Measurements from ENCODE around the gene PLPPR3. TPM values are rescaled to one million over a fixed set of nuclear protein-coding genes. Genes with fewer than 3 reads are reported as not detected.

The PLPPR3 gene
- total and polyA plus RNA-seq, 10 of the 15 experiments (the other 5 are each of a cell fraction or from before 2014, with no cell fraction given): 0.07 TPM; not detected in 9

DNA sequence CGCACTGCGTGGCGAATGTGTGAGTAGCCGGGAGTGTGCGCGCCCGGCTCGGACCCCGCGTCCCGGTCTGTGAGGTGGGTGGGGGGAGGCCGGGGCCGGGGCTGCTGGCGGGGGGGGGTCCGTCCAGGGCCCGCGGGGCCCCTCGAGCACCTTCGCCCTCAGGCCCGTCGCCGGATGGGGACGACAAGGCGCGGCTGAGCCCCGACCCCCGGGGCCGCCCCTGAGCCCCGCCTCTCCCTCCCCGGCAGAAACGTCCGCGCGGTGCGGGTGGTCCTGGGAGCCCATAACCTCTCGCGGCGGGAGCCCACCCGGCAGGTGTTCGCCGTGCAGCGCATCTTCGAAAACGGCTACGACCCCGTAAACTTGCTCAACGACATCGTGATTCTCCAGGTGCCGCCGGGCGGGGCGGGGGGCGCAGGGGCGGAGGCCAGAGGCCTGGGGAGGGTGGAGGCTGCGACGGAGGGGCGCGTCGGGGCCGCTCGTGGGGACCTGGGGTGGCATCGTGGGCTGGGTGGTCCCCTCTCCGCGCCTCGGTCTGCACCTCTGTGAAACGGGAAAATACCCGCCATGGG lies 31.3 kb upstream of the PLPPR3 start:
- ChIA-PET CTCF (no interaction called here), SMC1A (ENCODE audit: uncharacterized antibody, unreplicated experiment) (no interaction called here), POLR2A (no interaction called here), RAD21 (ENCODE audit: unreplicated experiment) (no interaction called here)
- no peaks in the 10 kb centered on the region for H3K79me2 ChIP-seq (ENCODE audit: control insufficient read depth, insufficient read depth, low read length)
- no peak overlapping the region for H3K9ac ChIP-seq (ENCODE audit: control insufficient read depth, insufficient read depth, low read length)
- no TSS peak for BruUV-seq (replicated peaks)
- DNase-seq (ENCODE audit: low read depth, low spot score): no peak
- H3K4me1 ChIP-seq (ENCODE audit: control insufficient read depth, insufficient read depth, low read length): no peaks in the 10 kb centered on the region
- ATAC-seq: no peak
- H3K27me3 ChIP-seq (replicated peaks in 1 of 2; ENCODE audit: control insufficient read depth in 2 of 2, insufficient read depth in 2 of 2, low read length in 1 of 2): no peaks in the 10 kb centered on the region
- H2AFZ ChIP-seq (ENCODE audit: control insufficient read depth, low read depth, low read length): no peak overlapping the region
- H3K27ac ChIP-seq (ENCODE audit: control insufficient read depth, insufficient read depth): no peak overlapping the region
- no peak for FAIRE-seq
- in situ Hi-C loops (cut with MboI) (no loop called here), intact Hi-C loops (cut with micrococcal nuclease; ENCODE audit: unreplicated experiment) (no loop called here)
- TF ChIP-seq, protein P1, sequence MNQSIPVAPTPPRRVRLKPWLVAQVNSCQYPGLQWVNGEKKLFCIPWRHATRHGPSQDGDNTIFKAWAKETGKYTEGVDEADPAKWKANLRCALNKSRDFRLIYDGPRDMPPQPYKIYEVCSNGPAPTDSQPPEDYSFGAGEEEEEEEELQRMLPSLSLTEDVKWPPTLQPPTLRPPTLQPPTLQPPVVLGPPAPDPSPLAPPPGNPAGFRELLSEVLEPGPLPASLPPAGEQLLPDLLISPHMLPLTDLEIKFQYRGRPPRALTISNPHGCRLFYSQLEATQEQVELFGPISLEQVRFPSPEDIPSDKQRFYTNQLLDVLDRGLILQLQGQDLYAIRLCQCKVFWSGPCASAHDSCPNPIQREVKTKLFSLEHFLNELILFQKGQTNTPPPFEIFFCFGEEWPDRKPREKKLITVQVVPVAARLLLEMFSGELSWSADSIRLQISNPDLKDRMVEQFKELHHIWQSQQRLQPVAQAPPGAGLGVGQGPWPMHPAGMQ (IDR thresholded peaks at IDR 0.05; ENCODE audit: borderline replicate concordance): no peak
- TF ChIP-seq, protein P2, sequence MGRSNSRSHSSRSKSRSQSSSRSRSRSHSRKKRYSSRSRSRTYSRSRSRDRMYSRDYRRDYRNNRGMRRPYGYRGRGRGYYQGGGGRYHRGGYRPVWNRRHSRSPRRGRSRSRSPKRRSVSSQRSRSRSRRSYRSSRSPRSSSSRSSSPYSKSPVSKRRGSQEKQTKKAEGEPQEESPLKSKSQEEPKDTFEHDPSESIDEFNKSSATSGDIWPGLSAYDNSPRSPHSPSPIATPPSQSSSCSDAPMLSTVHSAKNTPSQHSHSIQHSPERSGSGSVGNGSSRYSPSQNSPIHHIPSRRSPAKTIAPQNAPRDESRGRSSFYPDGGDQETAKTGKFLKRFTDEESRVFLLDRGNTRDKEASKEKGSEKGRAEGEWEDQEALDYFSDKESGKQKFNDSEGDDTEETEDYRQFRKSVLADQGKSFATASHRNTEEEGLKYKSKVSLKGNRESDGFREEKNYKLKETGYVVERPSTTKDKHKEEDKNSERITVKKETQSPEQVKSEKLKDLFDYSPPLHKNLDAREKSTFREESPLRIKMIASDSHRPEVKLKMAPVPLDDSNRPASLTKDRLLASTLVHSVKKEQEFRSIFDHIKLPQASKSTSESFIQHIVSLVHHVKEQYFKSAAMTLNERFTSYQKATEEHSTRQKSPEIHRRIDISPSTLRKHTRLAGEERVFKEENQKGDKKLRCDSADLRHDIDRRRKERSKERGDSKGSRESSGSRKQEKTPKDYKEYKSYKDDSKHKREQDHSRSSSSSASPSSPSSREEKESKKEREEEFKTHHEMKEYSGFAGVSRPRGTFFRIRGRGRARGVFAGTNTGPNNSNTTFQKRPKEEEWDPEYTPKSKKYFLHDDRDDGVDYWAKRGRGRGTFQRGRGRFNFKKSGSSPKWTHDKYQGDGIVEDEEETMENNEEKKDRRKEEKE (IDR thresholded peaks at IDR 0.05): no peak
- no peak for TF ChIP-seq NR2F1 (conservative IDR thresholded peaks at IDR 0.05)
- TF ChIP-seq RELA (IDR thresholded peaks at IDR 0.05; ENCODE audit: borderline replicate concordance, partially characterized antibody): no peak
- no peak for TF ChIP-seq SMAD5 (IDR thresholded peaks at IDR 0.05; ENCODE audit: low read depth)
- no peak for TF ChIP-seq TBL1XR1 (IDR thresholded peaks at IDR 0.05; ENCODE audit: low read depth, low read length)
- no peak for TF ChIP-seq MEF2A (IDR thresholded peaks at IDR 0.05; ENCODE audit: insufficient read depth, low read depth, low read length)
- no peak for TF ChIP-seq SREBF2 (IDR thresholded peaks at IDR 0.05; ENCODE audit: low read length)
- no peak for TF ChIP-seq KLF5 (IDR thresholded peaks at IDR 0.05; ENCODE audit: partially characterized antibody)
- no peak for TF ChIP-seq FOXM1 (IDR thresholded peaks at IDR 0.05; ENCODE audit: low read depth, low read length)
- TF ChIP-seq, protein P3, sequence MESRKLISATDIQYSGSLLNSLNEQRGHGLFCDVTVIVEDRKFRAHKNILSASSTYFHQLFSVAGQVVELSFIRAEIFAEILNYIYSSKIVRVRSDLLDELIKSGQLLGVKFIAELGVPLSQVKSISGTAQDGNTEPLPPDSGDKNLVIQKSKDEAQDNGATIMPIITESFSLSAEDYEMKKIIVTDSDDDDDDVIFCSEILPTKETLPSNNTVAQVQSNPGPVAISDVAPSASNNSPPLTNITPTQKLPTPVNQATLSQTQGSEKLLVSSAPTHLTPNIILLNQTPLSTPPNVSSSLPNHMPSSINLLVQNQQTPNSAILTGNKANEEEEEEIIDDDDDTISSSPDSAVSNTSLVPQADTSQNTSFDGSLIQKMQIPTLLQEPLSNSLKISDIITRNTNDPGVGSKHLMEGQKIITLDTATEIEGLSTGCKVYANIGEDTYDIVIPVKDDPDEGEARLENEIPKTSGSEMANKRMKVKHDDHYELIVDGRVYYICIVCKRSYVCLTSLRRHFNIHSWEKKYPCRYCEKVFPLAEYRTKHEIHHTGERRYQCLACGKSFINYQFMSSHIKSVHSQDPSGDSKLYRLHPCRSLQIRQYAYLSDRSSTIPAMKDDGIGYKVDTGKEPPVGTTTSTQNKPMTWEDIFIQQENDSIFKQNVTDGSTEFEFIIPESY (IDR thresholded peaks at IDR 0.05): no peak
- no peak for TF ChIP-seq ZNF217 (IDR thresholded peaks at IDR 0.05)
- TF ChIP-seq HDAC6 (IDR thresholded peaks at IDR 0.05; ENCODE audit: unreplicated experiment): no peak
- TF ChIP-seq GABPA (IDR thresholded peaks at IDR 0.05; ENCODE audit: low read depth): no peak
- no peak for TF ChIP-seq RBBP5 (conservative IDR thresholded peaks at IDR 0.05)
- no peak for TF ChIP-seq BHLHE40 (IDR thresholded peaks at IDR 0.05; ENCODE audit: borderline replicate concordance in 1 of 2, low read depth in 2 of 2, low read length in 1 of 2)
- no peak for TF ChIP-seq MYB (IDR thresholded peaks at IDR 0.05; ENCODE audit: borderline replicate concordance, low read depth, low read length)
- 69% methylated on average over 16 of the region's 67 CpGs for WGBS (ENCODE audit: insufficient coverage, insufficient replicate concordance, low lambda C conversion rate, missing lambda C conversion rate)
- H4K20me1 ChIP-seq (ENCODE audit: control insufficient read depth, insufficient read depth): no peaks in the 10 kb centered on the region
- no peak overlapping the region for H3K4me3 ChIP-seq
- no peaks in the 10 kb centered on the region for H3K9me3 ChIP-seq (replicated peaks; ENCODE audit: control insufficient read depth, insufficient read depth, low read length)
- H3K36me3 ChIP-seq (ENCODE audit: control insufficient read depth in 2 of 2, insufficient read depth in 2 of 2, low read length in 1 of 2): no peaks in the 10 kb centered on the region
- H3K4me2 ChIP-seq (ENCODE audit: control insufficient read depth, insufficient read depth): no peak overlapping the region

All from GM12878 (cell line).